B cell (primary cell): ENCODE results near the gene NOXA1. TPM values are rescaled to one million over a fixed set of nuclear protein-coding genes. Genes with fewer than 3 reads are reported as not detected.

ENCODE experiments used
- ATAC-seq: fragments of 200-7000 bp; cut with Tn5 transposase; one replicate; pipeline ENCODE4 v1.10.0; 2021; ENCODE audit warnings: low read depth, mild to moderate bottlenecking, moderate number of reproducible peaks, moderate library complexity
- CTCF ChIA-PET: fragments of 350-600 bp; sonication (Branson Sonifier 250); formaldehyde crosslinking; loops from one replicate; lab custom pipeline; 2021; ENCODE audit warnings: antibody characterized with exemption, inconsistent platforms; lab: Charles Lee
- POLR2A ChIA-PET: fragments of 350-600 bp; sonication (Branson Sonifier 250); formaldehyde crosslinking; loops from one replicate; lab custom pipeline; 2021; ENCODE audit warnings: antibody characterized with exemption; lab: Charles Lee
- DNase-seq: peaks from one replicate; pipeline ENCODE4 v3.0.0; 2013
- H2AFZ ChIP-seq: 2 replicates; pipeline ENCODE4 v1.6.1; 2012; ENCODE audit warnings: mild to moderate bottlenecking, low read depth, low read length; ENCODE audit not compliant: insufficient read depth, poor library complexity, severe bottlenecking
- H3K27ac ChIP-seq, 2 donors: 1 replicate in 1 of 2; 2 replicates in 1 of 2; pipeline ENCODE4 v1.5.1; 2012 to 2013; ENCODE audit warnings: low read length in 2 of 2, mild to moderate bottlenecking in 2 of 2, moderate library complexity in 1 of 2
- H3K27me3 ChIP-seq, 4 experiments: fragments of 200-600 bp in 1 of 4; sonication (generic) in 1 of 4; replicated peaks in 1 of 4; 1 replicate in 2 of 4; 2 replicates in 2 of 4; pipeline versions ENCODE4 v1.6.1 to v1.7.0; 2013 to 2016; ENCODE audit warnings: low read length in 3 of 4, mild to moderate bottlenecking in 2 of 4, mixed read lengths in 1 of 4, moderate library complexity in 1 of 4; ENCODE audit not compliant: insufficient read depth in 4 of 4, control insufficient read depth in 3 of 4; ENCODE audit errors: control extremely low read depth in 1 of 4
- H3K36me3 ChIP-seq, 2 experiments: replicated peaks in 1 of 2; 1 replicate in 1 of 2; 2 replicates in 1 of 2; pipeline versions ENCODE4 v1.6.1 to v1.7.1; 2013; ENCODE audit warnings: low read length in 1 of 2; ENCODE audit not compliant: insufficient read depth in 2 of 2, control insufficient read depth in 1 of 2; ENCODE audit errors: control extremely low read depth in 1 of 2, extremely low read depth in 1 of 2
- H3K4me1 ChIP-seq, 2 donors: fragments of 200-600 bp in 1 of 2; sonication (generic) in 1 of 2; 1 replicate in 1 of 2; 2 replicates in 1 of 2; pipeline versions ENCODE4 v1.5.1 to v1.6.1; 2013 to 2017; ENCODE audit warnings: low read length in 2 of 2; ENCODE audit not compliant: control insufficient read depth in 2 of 2, insufficient read depth in 2 of 2
- H3K4me2 ChIP-seq: replicated peaks from 2 replicates; pipeline ENCODE3; 2012; ENCODE audit warnings: mild to moderate bottlenecking, low read depth, low read length; ENCODE audit not compliant: poor library complexity, severe bottlenecking
- H3K4me3 ChIP-seq, 5 experiments: fragments of 200-600 bp in 1 of 5; sonication (generic) in 1 of 5; 1 replicate in 3 of 5; 2 replicates in 2 of 5; pipeline versions ENCODE4 v1.5.1 to v1.7.0; 2011 to 2016; ENCODE audit warnings: low read length in 4 of 5, mild to moderate bottlenecking in 4 of 5, low read depth in 2 of 5, control low read depth in 1 of 5, moderate library complexity in 1 of 5; ENCODE audit not compliant: insufficient read depth in 1 of 5; ENCODE audit errors: control extremely low read depth in 1 of 5, extremely low read depth in 1 of 5
- H3K79me2 ChIP-seq: fragments of 200-600 bp; sonication (generic); one replicate; pipeline ENCODE4 v1.6.0; 2016; ENCODE audit warnings: low read length; ENCODE audit not compliant: control insufficient read depth, insufficient read depth
- H3K9ac ChIP-seq: fragments of 200-600 bp; sonication (generic); 2 replicates; pipeline ENCODE4 v1.6.1; 2017; ENCODE audit warnings: mild to moderate bottlenecking, low read length, moderate library complexity
- H3K9me3 ChIP-seq, 3 donors: one replicate each; pipeline versions ENCODE4 v1.6.1 to v1.7.1; 2013; ENCODE audit warnings: low read length in 2 of 3; ENCODE audit not compliant: control insufficient read depth in 2 of 3, insufficient read depth in 1 of 3; ENCODE audit errors: control extremely low read depth in 1 of 3
- H4K20me1 ChIP-seq: 2 replicates; pipeline ENCODE4 v1.6.0; 2012; ENCODE audit warnings: mild to moderate bottlenecking, low read length; ENCODE audit not compliant: insufficient read depth, control insufficient read depth, poor library complexity, severe bottlenecking
- H3K27ac Mint-ChIP-seq: one replicate; pipeline ENCODE4 v1.8.0; 2021; ENCODE audit warnings: mixed read lengths
- H3K27me3 Mint-ChIP-seq: one replicate; pipeline ENCODE4 v1.8.0; 2021; ENCODE audit warnings: mixed read lengths
- H3K4me1 Mint-ChIP-seq: one replicate; pipeline ENCODE4 v1.8.0; 2021; ENCODE audit warnings: mixed read lengths
- H3K4me3 Mint-ChIP-seq: one replicate; pipeline ENCODE4 v1.8.0; 2021; ENCODE audit warnings: mixed read lengths
- H3K9me3 Mint-ChIP-seq: one replicate; pipeline ENCODE4 v1.8.0; 2022; ENCODE audit warnings: mixed read lengths; ENCODE audit not compliant: insufficient read depth
- CTCF ChIP-seq: fragments of 200-600 bp; IDR thresholded peaks from one replicate; pipeline ENCODE4 v1.8.0; 2022; ENCODE audit warnings: antibody characterized with exemption, mild to moderate bottlenecking
- EZH2 ChIP-seq: IDR thresholded peaks from 2 replicates; pipeline ENCODE4 v1.6.1; 2012; ENCODE audit warnings: borderline replicate concordance, low read depth, mild to moderate bottlenecking, moderate library complexity, low read length; ENCODE audit not compliant: insufficient read depth, poor library complexity, severe bottlenecking
- WGBS: methylation state at CpG from one replicate; pipeline ENCODE4 v1.1.5; 2013; ENCODE audit warnings: missing lambda C conversion rate; ENCODE audit not compliant: insufficient coverage; 5-methylcytosine and 5-hydroxymethylcytosine counted together
- intact Hi-C: fragments of 100-400 bp; cut with micrococcal nuclease; formaldehyde crosslinking; loops from one replicate; pipeline ENCODE4 v1.10.0; 2022
- polyA plus RNA-seq: library from polyadenylated mRNA; depleted of rRNA; stranded (reverse); fragments of >200 nt; gene quantifications from 2 replicates; pipeline ENCODE4 v1.2.3, GENCODE V29; 2012
- total RNA-seq, 2 donors: library from RNA; stranded (reverse); fragments of 120-200 nt in 1 of 2; gene quantifications; 1 replicate in 1 of 2; 2 replicates in 1 of 2; pipeline versions ENCODE4 v1.2.3 to v1.2.4, GENCODE V29; 2013 to 2022

NOXA1 gene
- total and polyA plus RNA-seq, 2 donors (not counting 1 experiment from before 2014, with no cell fraction given) = 5.7 to 7.7 TPM

- intact Hi-C loops = no loop called here
- Histone ChIP-seq H4K20me1 (no peaks in the 10 kb centered on the region), H3K27me3 (no peaks in the 10 kb centered on the region), H3K36me3 (no peaks in the 10 kb centered on the region), H3K9ac (no peak overlapping the region), H3K4me2 (no peak overlapping the region), H3K9me3 (peaks cover 0 to 3% (median 0%) of the 10 kb centered on the region in 3 donors), H3K79me2 (no peaks in the 10 kb centered on the region), H3K4me3 (no peak overlapping the region), H2AFZ (no peak overlapping the region), H3K4me1 (no peaks in the 10 kb centered on the region), H3K27ac (no peak overlapping the region)
- 94% methylated on average over 46 of the region's 53 CpGs for WGBS
- Mint-ChIP-seq H3K27me3 (no peaks in the 10 kb centered on the region), H3K4me3 (no peak overlapping the region), H3K4me1 (no peaks in the 10 kb centered on the region), H3K9me3 (no peaks in the 10 kb centered on the region), H3K27ac (no peak overlapping the region)
- ChIA-PET POLR2A (interaction anchor here (0.6 kb wide), 1 partner anchor 250 kb away, joined by 3 read pairs; no protein-coding TSS in a partner anchor), CTCF (no interaction called here)
- DNase-seq (no peak), ATAC-seq (no peak)
- TF ChIP-seq EZH2 = no peak
- no peak for TF ChIP-seq CTCF
Measured at GRCh38 chr9:137381501-137382443, 41.4 kb upstream of the NOXA1 start.
